Measurements from ENCODE around the gene IGF1R. TPM values are rescaled to one million over a fixed set of nuclear protein-coding genes. Genes with fewer than 3 reads are reported as not detected.

The IGF1R gene
- total and polyA plus RNA-seq, 2 of the 8 experiments (the other 6 are each of a cell fraction or from before 2014, with no cell fraction given) = 32.9 to 109 TPM

DNA sequence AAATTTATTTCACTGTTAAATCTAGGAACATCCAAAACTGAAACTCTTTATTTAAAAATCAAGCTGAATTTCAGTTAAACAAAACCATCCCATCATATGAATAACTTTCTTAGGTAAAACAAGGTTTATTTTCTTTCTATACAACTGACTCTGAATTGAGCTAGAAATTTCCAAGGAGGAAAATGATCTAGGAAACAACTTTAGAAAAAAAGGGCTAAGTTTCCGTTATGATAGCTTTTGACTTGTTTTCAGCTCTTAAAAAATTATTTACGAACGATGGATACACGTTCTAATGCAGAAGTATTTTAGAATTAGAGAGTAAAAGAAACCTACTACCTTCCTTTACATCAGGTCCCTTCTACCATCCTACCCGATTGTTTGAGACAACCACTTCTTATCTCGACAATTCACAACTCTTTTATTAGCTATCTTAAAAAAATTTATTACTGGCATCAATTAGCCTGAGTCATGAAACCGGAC is 1.8 kb upstream of the IGF1R start:
- peak overlapping the region; percentile 14; the same call in 1 of the 2 replicates for H2BK5ac ChIP-seq (ENCODE audit: low read depth, low read length)
- H3K4me1 ChIP-seq (replicated peaks in 1 of 4; ENCODE audit: control insufficient read depth in 3 of 4, insufficient read depth in 4 of 4, low read length in 3 of 4) = peaks cover 0 to under 1% (median 0%) of the 10 kb centered on the region in 4 experiments; a peak in 1 of 7 replicates
- POLR2A ChIA-PET (ENCODE audit: partially characterized antibody) = interaction anchor here (0.8 to 2.5 kb wide), 10 partner anchors 10 to 153 kb away, joined by 3 to 8 read pairs (median 3); no protein-coding TSS in a partner anchor
- no peak overlapping the region for H3K14ac ChIP-seq (ENCODE audit: insufficient read length)
- peaks cover 0 to 14% of the 10 kb centered on the region in 2 experiments for H4K20me1 ChIP-seq (replicated peaks in 1 of 2; ENCODE audit: control insufficient read depth in 1 of 2, insufficient read depth in 2 of 2, low read length in 2 of 2)
- peak overlapping the region; percentile 73; the same call in 1 of the 2 replicates for H3K27ac ChIP-seq (ENCODE audit: low read depth, low read length)
- FAIRE-seq (no peak), DNase-seq (ENCODE audit: low read depth in 1 of 2, low spot score in 2 of 2) (no peak)
- TF ChIP-seq PHF8 (conservative IDR thresholded peaks at IDR 0.05; ENCODE audit: low read depth, low read length) (no peak), RBBP5 (IDR thresholded peaks at IDR 0.05; ENCODE audit: borderline replicate concordance, low read depth, low read length) (no peak), SIN3A (conservative IDR thresholded peaks at IDR 0.05 in 1 of 2, IDR thresholded peaks at IDR 0.05 in 1 of 2; ENCODE audit: low read depth in 1 of 2, low read length in 2 of 2) (no peak), TCF12 (IDR thresholded peaks at IDR 0.05; ENCODE audit: low read depth, low read length) (no peak), TAF1 (IDR thresholded peaks at IDR 0.05; ENCODE audit: low read depth, low read length) (no peak), RAD21 (IDR thresholded peaks at IDR 0.05 in 1 of 2, conservative IDR thresholded peaks at IDR 0.05 in 1 of 2; ENCODE audit: low read depth in 2 of 2, low read length in 2 of 2) (no peak)
- H2BK120ac ChIP-seq (replicated peaks; ENCODE audit: low read depth, low read length) = peak overlapping the region; percentile 35
- H3K79me1 ChIP-seq (ENCODE audit: low read depth, low read length) = peaks cover 3% of the 10 kb centered on the region; the same call in 1 of the 2 replicates
- H3K18ac ChIP-seq (ENCODE audit: extremely low read depth, low read length) = no peak overlapping the region; the same call in 1 of the 2 replicates
- no peak overlapping the region for H4K91ac ChIP-seq (replicated peaks; ENCODE audit: insufficient read length, low read length)
- peaks cover 14% of the 10 kb centered on the region for H3K23me2 ChIP-seq (ENCODE audit: low read depth, low read length)
- no peak overlapping the region for H4K8ac ChIP-seq (ENCODE audit: extremely low read depth, insufficient read depth, low read length)
- H3K9me3 ChIP-seq (ENCODE audit: insufficient read depth in 2 of 2, low read depth in 1 of 2, low read length in 1 of 2) = no peaks in the 10 kb centered on the region
- H2BK15ac ChIP-seq (ENCODE audit: low read length) = no peak overlapping the region
- no peak overlapping the region for H2BK20ac ChIP-seq (ENCODE audit: low read length)
- no peak overlapping the region for H2AK5ac ChIP-seq (ENCODE audit: low read depth, low read length)
- peak overlapping the region; percentile 64 to 88 (median 83) for H3K4me3 ChIP-seq (ENCODE audit: extremely low read depth in 1 of 4, insufficient read depth in 2 of 4, low read depth in 3 of 4, low read length in 4 of 4)
- WGBS, 2 experiments (ENCODE audit: extremely low coverage in 1 of 2, insufficient coverage in 1 of 2, insufficient read length in 1 of 2, insufficient replicate concordance in 2 of 2, low coverage in 1 of 2, low lambda C conversion rate in 2 of 2, missing lambda C conversion rate in 1 of 2) = 5% methylated on average over 7 of the region's 7 CpGs; no CpG with 5 or more reads in 1 of the 2 experiments
- CTCF ChIA-PET (ENCODE audit: partially characterized antibody) = interaction anchor here (0.6 to 6.8 kb wide), 23 partner anchors 10 to 258 kb away, joined by 3 to 100 read pairs (median 4); no protein-coding TSS in a partner anchor
- H3K36me3 ChIP-seq (ENCODE audit: control insufficient read depth in 2 of 4, insufficient read depth in 4 of 4, low read length in 3 of 4) = no peaks in the 10 kb centered on the region
- H3K27me3 ChIP-seq (replicated peaks in 1 of 4; ENCODE audit: control insufficient read depth in 3 of 4, extremely low read depth in 1 of 4, insufficient read depth in 3 of 4, low read length in 3 of 4) = no peaks in the 10 kb centered on the region
- peaks cover 20 to 36% of the 10 kb centered on the region in 2 experiments for H3K79me2 ChIP-seq (ENCODE audit: control insufficient read depth in 1 of 2, insufficient read depth in 2 of 2, low read length in 2 of 2)
- peak overlapping the region in 3 of 4 experiments; percentile 72 to 90 (median 81); a peak in 6 of 7 replicates for H3K9ac ChIP-seq (replicated peaks in 1 of 4; ENCODE audit: extremely low read depth in 1 of 4, low read depth in 3 of 4, low read length in 3 of 4)
- peak overlapping the region; percentile 73 to 78 for H3K4me2 ChIP-seq (ENCODE audit: insufficient read depth in 1 of 2, low read depth in 2 of 2, low read length in 2 of 2)
- H3K56ac ChIP-seq (replicated peaks; ENCODE audit: insufficient read length, low read depth, low read length) = no peak overlapping the region
- H2BK12ac ChIP-seq (ENCODE audit: low read depth, low read length) = peak overlapping the region; percentile 10; the same call in 1 of the 2 replicates
- no peak overlapping the region for H3K23ac ChIP-seq (ENCODE audit: insufficient read length)
- no peak overlapping the region for H4K5ac ChIP-seq (ENCODE audit: insufficient read length, low read depth, low read length)
- H2AFZ ChIP-seq (ENCODE audit: low read length) = peak overlapping the region; percentile 90
- peak overlapping the region; percentile 46 for H3K4ac ChIP-seq (replicated peaks; ENCODE audit: insufficient read length, low read depth, low read length)
